Stimulated activated naive CD8-positive, alpha-beta T cell treated with anti-CD3 and anti-CD28 coated beads, Interleukin-15, amount 100 ng/mL, for 72 hours (primary cell): Measurements from ENCODE around the gene HEG1.
A peak's percentile ranks its signal among the peaks of the same experiment; 100 is the strongest.

Experiments
- ATAC-seq: fragments of 150-1000 bp; cut with Tn5 transposase; 2 replicates; pipeline ENCODE4 v1.10.0; 2021; ENCODE audit warnings: mild to moderate bottlenecking, moderate library complexity
- DNase-seq, 2 donors: peaks; one replicate each; pipeline ENCODE4 v3.0.0; 2021 to 2022
- H3K27ac Mint-ChIP-seq, 2 donors: one replicate each; pipeline ENCODE4 v1.8.0; 2022; ENCODE audit warnings: mild to moderate bottlenecking in 2 of 2, mixed read lengths in 2 of 2, moderate library complexity in 2 of 2
- H3K27me3 Mint-ChIP-seq: one replicate; pipeline ENCODE4 v1.8.0; 2022; ENCODE audit warnings: mixed read lengths
- H3K4me1 Mint-ChIP-seq: one replicate; pipeline ENCODE4 v1.8.0; 2022; ENCODE audit warnings: mild to moderate bottlenecking, mixed read lengths
- H3K4me3 Mint-ChIP-seq, 2 donors: one replicate each; pipeline ENCODE4 v1.8.0; 2022; ENCODE audit warnings: mild to moderate bottlenecking in 2 of 2, mixed read lengths in 2 of 2, moderate library complexity in 1 of 2
- H3K9me3 Mint-ChIP-seq, 2 donors: one replicate each; pipeline ENCODE4 v1.8.0; 2022; ENCODE audit warnings: mixed read lengths in 2 of 2

HEG1 gene

DNA sequence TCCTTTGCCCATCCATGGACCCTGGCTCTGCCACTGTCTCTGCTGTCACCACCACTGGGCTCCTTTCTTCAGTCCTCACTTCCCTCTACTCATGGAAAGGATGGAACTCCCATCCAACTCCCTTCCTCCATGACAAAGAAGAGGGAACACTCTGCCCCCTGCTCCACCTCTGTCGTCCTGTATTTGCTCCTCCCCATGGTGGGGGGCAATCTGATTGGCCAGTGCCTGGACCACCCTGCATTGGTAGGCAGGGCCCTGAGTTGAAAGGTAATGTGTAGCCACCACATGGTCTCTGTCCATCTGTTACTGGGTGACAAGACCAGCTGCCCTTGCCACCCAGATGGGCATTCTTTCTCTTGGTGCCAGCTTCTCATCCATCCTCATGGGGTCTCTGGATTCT lies 20.7 kb upstream of the HEG1 start:
- peaks cover 9% of the 10 kb centered on the region for H3K4me1 Mint-ChIP-seq
- H3K27ac Mint-ChIP-seq: no peak overlapping the region
- no peak for ATAC-seq
- H3K4me3 Mint-ChIP-seq: no peak overlapping the region
- no peaks in the 10 kb centered on the region for H3K9me3 Mint-ChIP-seq
- peaks cover 23% of the 10 kb centered on the region for H3K27me3 Mint-ChIP-seq
- no peak for DNase-seq

DNA sequence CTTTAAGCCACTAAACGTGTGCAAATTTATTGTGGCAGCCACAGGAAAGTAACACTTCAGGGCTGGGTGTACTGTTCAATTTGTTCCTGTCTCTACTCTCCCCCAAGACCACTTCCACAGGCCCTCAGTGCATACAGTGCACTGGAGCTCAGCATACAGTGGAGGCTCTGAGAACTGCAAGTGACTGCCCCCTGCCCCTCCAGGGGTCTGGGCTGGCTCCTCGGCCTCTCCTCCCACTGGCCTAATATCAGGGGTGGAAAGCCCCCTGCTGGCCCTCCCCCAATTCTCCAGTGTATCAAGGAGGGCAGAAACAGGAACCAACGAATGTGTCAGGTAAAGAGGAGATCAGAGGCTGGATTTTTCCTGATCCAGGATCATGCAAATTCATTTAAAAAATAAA lies 19.9 kb upstream of the HEG1 start:
- no peak for ATAC-seq
- Mint-ChIP-seq H3K27ac (no peak overlapping the region), H3K27me3 (peaks cover 18% of the 10 kb centered on the region), H3K9me3 (no peaks in the 10 kb centered on the region), H3K4me1 (peaks cover 9% of the 10 kb centered on the region), H3K4me3 (no peak overlapping the region)
- no peak for DNase-seq

DNA sequence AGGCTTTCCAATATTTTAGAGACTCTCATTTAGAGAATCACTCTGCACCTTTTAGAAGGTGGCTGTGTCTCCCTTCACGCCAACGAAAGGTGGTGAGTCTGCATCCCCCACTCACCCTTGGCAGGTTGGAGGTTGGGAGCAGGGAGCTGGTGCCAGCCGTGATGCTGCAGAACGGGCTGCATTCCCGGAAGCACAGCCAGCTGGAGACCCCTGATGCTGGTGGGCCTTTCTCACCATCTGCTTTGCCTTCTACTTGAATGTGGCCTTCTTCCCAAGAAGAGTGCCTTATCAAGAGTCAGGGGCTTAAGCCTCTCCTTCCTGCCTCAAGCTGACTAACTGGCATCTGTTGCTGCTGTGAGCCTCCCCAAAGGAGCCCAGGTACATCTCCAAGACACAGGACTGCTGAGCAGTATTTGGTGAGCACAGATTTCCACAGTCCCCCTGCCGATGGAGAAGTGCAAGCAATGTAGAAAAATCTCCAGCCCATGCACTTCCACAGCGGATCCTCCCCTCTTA lies 17.7 kb upstream of the HEG1 start:
- H3K9me3 Mint-ChIP-seq: no peaks in the 10 kb centered on the region
- no peak for DNase-seq
- no peak overlapping the region for H3K27ac Mint-ChIP-seq
- ATAC-seq: no peak
- no peak overlapping the region for H3K4me3 Mint-ChIP-seq
- H3K4me1 Mint-ChIP-seq: peaks cover 17% of the 10 kb centered on the region
- peaks cover 11% of the 10 kb centered on the region for H3K27me3 Mint-ChIP-seq

DNA sequence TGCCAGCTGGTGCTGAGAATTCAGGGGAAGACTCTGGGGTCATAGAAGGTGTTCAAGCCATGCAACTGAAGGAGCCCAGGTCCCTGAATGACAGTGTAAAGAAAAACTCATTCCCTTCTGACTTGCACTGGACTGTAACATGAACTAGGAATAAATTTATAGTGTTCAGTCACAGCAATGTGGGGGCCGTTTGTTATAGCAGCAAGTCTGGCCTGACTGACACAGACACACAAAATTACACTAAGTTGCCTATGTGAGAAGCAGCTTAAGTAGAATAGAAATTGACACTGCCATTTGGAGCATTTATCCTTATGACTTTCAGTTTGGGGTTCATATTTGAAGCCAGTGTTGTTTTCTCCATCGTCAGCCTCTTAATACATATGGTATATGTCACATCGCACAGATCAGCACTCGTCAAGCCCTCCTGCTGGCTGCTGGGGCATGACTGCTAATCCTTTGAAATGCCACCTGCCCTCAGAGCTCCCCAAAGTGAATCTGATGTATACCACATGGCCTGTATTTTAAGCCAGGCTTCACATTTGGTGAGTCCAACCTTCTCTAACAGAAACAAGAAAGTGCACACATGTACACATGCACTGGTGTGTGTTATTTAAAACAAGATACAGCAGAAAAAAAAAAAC lies 17.1 kb upstream of the HEG1 start:
- no peaks in the 10 kb centered on the region for H3K9me3 Mint-ChIP-seq
- no peak overlapping the region for H3K27ac Mint-ChIP-seq
- DNase-seq (no peak), ATAC-seq (no peak)
- peaks cover 11% of the 10 kb centered on the region for H3K27me3 Mint-ChIP-seq
- peaks cover 11% of the 10 kb centered on the region for H3K4me1 Mint-ChIP-seq
- H3K4me3 Mint-ChIP-seq: no peak overlapping the region

DNA sequence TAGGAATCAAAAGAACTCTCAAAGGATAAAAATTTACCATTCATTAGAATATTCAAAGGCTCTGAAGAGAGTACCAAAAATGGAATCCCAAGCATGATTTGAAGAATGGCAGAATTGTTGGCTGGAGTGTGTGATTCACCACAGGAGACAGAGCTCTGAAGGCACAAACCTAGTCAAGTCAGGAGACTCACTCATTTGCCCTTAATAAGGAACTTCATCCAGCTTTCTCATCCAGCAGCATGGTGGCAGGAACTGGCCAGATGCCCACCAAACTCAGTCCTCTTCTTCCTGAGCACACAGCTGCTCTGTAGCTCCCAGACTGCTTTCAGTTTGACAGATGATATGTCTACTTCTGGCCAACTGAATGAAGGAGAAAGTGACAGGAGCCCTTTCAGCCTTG lies 16.5 kb upstream of the HEG1 start:
- ATAC-seq (no peak), DNase-seq (no peak)
- H3K4me3 Mint-ChIP-seq: no peak overlapping the region
- H3K4me1 Mint-ChIP-seq: peaks cover 9% of the 10 kb centered on the region
- no peaks in the 10 kb centered on the region for H3K9me3 Mint-ChIP-seq
- peaks cover 11% of the 10 kb centered on the region for H3K27me3 Mint-ChIP-seq
- no peak overlapping the region for H3K27ac Mint-ChIP-seq

DNA sequence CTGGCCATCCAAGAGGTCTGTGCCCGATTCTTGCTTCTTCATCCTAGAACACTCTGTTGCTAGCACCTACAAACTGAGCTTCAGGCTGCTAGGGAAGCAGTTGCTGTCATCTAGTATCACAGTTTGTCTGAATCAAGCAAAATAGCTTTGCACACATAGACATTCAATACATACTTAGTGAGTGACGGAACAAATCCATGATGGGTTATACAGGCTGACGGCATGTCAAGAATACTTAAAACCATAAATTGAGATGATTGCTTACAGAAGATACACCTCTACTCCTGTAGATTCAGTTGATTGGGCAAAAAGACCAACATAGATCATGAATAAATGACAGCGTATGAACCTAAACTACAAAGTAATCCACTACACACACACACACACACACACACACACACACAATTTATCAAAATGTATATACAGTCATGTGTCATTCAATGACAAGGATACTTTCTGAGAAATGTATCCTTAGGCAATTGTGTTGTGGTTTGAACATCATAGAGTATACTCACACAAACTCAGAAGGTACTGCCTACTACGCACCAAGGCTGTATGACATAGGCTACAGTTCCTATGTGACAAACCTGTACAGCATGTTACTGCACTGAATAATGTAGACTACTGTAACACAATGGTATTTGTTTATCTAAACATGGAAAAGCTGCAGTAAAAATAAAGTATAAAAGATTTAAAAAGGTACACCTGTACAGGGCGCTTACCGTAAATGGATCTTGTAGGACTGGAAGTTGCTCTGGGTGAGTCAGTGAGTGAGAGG lies 14.4 kb upstream of the HEG1 start:
- no peaks in the 10 kb centered on the region for H3K9me3 Mint-ChIP-seq
- no peak overlapping the region for H3K4me3 Mint-ChIP-seq
- peaks cover 9% of the 10 kb centered on the region for H3K4me1 Mint-ChIP-seq
- H3K27ac Mint-ChIP-seq: no peak overlapping the region
- no peak for ATAC-seq
- no peaks in the 10 kb centered on the region for H3K27me3 Mint-ChIP-seq
- DNase-seq: no peak

DNA sequence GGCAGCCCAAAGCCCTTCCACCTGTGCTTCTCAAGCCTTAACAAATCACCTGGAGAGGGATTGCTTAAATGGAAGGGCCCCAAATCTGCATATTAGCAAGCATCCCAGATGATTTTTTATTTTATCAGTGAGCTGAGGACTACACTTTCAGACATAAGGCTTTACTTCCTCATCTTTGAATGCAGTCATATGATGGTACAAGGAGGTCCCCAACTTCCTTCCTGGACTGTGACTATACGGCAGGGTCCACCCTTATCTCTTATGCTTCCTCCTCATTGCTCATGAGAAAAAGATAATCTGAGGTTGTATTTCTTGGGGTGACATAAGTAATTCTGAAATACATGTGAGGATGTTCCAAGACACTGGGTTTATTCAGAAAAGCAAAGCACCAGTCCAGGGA lies 13.7 kb upstream of the HEG1 start:
- Mint-ChIP-seq H3K27ac (no peak overlapping the region), H3K9me3 (no peaks in the 10 kb centered on the region), H3K27me3 (no peaks in the 10 kb centered on the region), H3K4me3 (no peak overlapping the region), H3K4me1 (peaks cover 9% of the 10 kb centered on the region)
- no peak for DNase-seq
- ATAC-seq: no peak

DNA sequence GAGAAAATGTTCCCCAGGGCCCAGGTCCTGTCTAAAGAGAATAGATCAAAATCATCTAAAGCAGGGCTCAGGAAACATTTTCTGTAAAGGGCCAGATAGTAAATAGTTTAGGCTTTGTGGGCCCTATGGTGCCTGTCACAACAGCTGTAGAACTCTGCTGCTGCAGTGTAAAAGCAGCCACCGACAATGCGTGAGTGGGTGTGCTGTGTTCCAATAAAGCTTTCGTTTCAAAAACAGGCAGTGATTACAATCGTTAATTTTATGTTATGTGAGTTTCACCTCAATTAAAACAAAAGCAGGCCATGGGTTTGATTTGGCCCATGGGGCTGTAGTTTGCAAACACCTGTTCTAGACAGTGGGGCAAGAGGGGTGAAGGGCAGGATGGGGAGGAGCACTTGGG lies 12.5 kb upstream of the HEG1 start:
- no peak overlapping the region for H3K27ac Mint-ChIP-seq
- H3K27me3 Mint-ChIP-seq: peaks cover 8% of the 10 kb centered on the region
- DNase-seq (no peak), ATAC-seq (no peak)
- H3K4me1 Mint-ChIP-seq: peaks cover 9% of the 10 kb centered on the region
- H3K9me3 Mint-ChIP-seq: no peaks in the 10 kb centered on the region
- H3K4me3 Mint-ChIP-seq: no peak overlapping the region

DNA sequence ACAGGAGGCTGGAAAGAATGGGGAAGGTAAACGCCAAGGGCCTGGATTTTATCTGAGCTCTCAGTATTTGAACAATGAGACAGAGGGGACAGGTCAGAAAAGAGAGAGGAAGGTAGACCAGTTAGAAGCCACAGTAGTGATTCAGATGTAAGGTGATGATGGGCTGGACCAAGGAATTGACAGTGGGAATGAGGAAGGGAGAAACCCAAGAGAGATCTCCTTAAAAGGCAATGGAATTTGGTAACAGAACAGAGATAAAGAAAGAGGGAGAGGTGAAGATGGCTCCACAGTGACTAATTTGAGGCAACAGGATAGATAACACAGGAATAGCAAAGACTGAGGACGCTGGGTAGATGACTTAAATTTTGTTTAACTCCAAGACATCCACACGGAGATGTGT lies 11.4 kb upstream of the HEG1 start:
- no peak for ATAC-seq
- Mint-ChIP-seq H3K9me3 (no peaks in the 10 kb centered on the region), H3K4me1 (peaks cover 9% of the 10 kb centered on the region), H3K27me3 (peaks cover 16% of the 10 kb centered on the region), H3K27ac (no peak overlapping the region), H3K4me3 (no peak overlapping the region)
- DNase-seq: no peak

DNA sequence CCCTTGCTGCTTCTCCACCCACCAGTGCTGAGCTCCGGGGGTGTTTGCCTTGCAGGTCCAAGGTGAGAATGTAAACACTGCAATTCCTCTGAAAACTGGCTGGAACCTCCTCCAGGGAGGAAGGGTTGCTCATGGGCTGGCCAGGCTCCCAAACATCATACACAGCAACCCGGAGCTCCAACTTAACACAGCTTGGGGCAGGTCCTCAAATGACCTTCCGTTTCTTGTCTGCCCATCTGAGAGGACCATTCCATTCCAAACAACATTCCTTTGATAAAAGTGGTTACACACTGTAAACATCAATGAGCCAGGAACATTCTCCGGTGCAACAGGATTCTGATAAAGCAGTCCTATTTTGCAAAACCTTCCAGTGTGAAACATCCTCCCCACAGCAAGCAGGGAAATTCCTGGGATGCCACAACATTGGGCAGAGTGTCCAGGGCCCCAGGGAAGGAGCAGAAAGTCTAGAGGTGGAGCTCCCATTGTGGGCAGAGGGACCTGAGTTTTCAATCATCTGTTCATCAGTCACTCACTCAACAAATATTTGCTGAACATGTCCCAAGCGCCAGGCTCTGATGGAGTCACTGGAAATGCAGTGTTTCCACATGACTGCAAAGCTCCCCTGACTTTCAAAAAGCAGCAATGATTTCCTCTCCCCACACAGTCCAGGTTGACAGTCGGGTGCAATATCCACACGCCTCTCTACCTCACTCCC lies 7.3 kb upstream of the HEG1 start:
- no peak overlapping the region for H3K27ac Mint-ChIP-seq
- no peak overlapping the region for H3K4me3 Mint-ChIP-seq
- no peaks in the 10 kb centered on the region for H3K4me1 Mint-ChIP-seq
- no peak for DNase-seq
- no peak for ATAC-seq
- no peaks in the 10 kb centered on the region for H3K9me3 Mint-ChIP-seq
- peaks cover 39% of the 10 kb centered on the region for H3K27me3 Mint-ChIP-seq

DNA sequence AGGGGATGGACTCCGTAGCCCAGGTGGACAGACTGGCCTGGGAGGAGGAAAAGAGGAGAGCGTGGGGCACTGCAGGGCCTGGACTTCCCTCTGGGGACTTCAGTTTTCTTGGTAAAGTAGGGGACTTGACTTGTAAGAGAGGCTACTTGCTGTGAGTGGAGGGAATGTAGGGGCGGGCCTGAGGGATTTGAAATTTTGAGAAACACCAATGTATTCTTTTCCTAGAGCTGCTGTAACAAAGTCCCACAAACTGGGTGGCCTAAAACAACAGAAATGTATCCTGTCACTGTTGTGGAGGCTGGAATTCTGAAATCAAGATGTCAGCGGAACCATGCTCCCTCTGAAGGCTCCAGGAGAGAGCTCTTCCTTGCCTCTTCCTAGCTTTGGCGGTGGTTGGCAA lies 5.8 kb upstream of the HEG1 start:
- peaks cover 39% of the 10 kb centered on the region for H3K27me3 Mint-ChIP-seq
- H3K4me1 Mint-ChIP-seq: peaks cover 6% of the 10 kb centered on the region
- ATAC-seq (no peak), DNase-seq (no peak)
- no peak overlapping the region for H3K4me3 Mint-ChIP-seq
- H3K27ac Mint-ChIP-seq: peak overlapping the region in 1 of 2 donors; percentile 20
- H3K9me3 Mint-ChIP-seq: no peaks in the 10 kb centered on the region

DNA sequence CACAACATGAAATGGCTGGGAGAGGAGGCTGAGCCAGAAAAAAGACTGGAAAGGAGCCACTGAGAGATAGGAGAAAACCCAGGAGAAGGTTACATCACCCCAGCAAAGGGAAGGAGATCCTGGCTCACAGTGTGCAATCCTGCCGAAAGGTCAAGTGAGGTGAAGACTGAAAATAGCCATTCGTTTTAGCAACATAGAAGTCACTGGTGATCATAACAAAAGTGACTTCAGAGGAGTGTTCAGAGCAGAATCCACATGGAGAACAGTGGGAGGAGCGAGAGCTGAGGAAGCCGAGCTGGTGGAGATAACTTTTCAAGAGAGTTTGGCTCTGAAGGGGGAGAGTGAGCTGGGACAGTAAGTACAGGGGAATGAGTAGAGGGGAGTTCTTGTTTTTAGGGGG lies 5.4 kb upstream of the HEG1 start:
- no peak for DNase-seq
- no peak for ATAC-seq

DNA sequence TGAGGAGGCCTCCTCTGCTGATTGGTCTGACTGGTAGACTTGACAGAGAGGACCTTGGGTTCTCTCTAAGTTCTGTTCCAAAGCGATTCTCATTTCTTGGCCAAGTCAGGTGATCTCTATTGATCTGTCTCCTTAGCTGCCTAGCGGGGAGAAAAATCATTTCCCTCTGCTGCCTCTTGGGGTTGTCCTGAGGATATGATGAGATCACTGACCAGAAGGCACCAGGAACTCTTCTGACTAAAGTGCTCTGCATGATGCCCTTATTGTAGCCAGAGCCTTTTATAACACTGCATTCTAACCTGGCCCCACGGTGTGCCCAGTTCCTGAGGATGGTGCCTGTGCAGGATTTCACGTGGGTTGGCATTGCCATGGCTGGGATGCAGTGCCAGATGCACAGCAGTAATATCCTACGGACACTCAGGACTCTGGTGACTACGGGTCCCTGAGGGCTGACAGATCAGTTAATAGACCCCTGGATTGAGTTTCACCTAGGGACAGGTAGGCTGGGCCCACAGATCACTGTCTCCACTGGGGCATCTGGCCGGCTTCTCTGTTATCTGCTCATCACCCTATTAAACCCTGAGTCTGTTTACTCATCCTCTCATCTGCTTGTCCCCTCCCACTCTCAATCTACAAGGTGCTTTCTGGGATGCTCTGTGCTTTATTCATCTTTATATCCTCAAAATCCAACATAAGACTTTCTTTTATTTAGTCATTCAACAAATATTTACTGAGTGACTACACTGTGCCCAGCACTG lies 3.9 kb upstream of the HEG1 start:
- Mint-ChIP-seq H3K4me1 (peaks cover 12% of the 10 kb centered on the region), H3K9me3 (no peaks in the 10 kb centered on the region), H3K27ac (no peak overlapping the region), H3K27me3 (peaks cover 39% of the 10 kb centered on the region), H3K4me3 (no peak overlapping the region)
- DNase-seq (no peak), ATAC-seq (no peak)

More for the DNA sequence above, 5.4 kb upstream of the HEG1 start:
- Mint-ChIP-seq H3K9me3 (no peaks in the 10 kb centered on the region), H3K27me3 (peaks cover 39% of the 10 kb centered on the region), H3K4me1 (peaks cover 9% of the 10 kb centered on the region), H3K4me3 (no peak overlapping the region), H3K27ac (peak overlapping the region in 1 of 2 donors; percentile 20)

DNA sequence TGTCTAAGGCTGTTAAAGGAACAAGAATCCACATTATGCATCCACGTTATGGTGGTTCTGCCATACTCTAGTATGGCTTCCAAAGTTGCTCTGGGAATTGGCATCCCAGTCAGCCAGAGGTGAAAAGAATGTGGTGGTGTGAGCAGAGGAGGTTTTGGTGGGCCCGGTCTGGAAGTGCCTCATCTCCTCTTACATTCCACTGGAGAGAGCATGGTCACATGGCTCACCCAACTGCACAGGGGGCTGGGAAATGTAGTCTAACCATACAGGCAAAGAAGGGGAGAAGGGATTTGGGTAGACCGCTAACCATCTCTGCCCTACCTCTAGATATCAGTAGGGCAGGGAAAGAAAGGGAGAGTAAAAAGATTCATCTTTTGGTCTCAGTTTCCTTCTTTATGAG lies 3.2 kb upstream of the HEG1 start:
- no peaks in the 10 kb centered on the region for H3K9me3 Mint-ChIP-seq
- H3K27me3 Mint-ChIP-seq: peaks cover 37% of the 10 kb centered on the region

DNA sequence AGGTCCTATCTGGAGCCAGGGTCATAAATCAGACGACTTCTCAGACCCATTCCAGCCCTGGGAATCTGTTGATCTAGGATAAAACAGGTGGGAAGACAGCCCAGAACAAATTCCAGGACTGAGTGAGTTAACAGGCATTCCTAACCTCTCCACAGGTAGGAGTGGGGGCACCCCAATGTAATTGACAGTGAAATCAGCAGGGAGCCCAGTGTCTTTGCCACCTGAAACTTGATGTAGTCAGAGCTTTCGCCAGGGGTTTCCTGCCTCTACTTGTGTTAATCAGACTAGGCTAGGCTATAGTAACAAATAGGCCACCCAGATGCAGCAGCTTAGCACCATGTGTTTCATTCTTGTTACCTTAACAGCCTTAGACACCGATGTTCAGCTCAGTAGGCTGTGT lies 2.7 kb upstream of the HEG1 start:
- H3K9me3 Mint-ChIP-seq: no peaks in the 10 kb centered on the region
- H3K4me1 Mint-ChIP-seq: peaks cover 24% of the 10 kb centered on the region
- ATAC-seq (no peak), DNase-seq (no peak)
- H3K4me3 Mint-ChIP-seq: no peak overlapping the region
- H3K27me3 Mint-ChIP-seq: peaks cover 33% of the 10 kb centered on the region
- no peak overlapping the region for H3K27ac Mint-ChIP-seq

More for the DNA sequence above, 3.2 kb upstream of the HEG1 start:
- ATAC-seq (no peak), DNase-seq (no peak)
- peaks cover 19% of the 10 kb centered on the region for H3K4me1 Mint-ChIP-seq
- no peak overlapping the region for H3K4me3 Mint-ChIP-seq
- H3K27ac Mint-ChIP-seq: no peak overlapping the region
